ENCODE measurements around the gene ZNF580.

DNA sequence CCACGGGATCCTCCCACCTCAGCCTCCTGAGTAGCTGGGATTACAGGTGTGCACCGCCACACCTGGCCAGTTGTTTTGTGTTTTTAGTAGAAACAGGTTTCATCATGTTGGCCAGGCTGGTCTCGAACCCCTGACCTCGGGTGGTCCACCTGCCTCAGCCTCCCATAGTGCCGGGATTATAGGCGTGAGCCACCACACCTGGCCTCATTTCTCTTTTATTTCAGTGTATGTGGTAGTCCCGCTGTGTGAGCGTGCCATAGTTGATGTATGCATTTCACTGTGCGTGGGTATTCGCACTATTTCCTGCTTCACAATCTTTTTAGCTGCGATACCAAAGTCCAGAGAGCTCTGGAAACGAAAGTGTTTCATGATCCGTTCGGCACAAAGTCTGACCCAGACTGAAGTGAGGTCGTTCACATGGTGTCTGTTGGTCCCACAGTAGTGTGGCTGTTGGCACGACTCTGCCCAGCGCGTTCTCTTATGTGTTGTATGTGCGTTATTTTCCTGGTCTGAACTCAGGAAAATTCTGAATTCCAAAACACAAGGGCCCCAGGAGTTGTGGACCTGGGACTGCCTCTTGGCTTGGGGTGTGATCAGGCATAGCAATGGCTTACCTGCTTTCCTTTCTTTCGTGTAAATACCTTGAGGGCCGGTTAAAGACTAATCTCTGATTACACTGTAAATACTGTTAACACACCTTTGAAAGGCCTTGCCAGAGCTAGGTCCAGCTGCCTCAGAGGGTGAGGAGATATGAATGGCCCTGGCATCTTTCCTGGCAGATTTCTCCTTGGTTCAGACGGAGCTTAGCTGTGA, 42.9 kb downstream of the ZNF580 start:
- TF ChIP-seq, protein P1, sequence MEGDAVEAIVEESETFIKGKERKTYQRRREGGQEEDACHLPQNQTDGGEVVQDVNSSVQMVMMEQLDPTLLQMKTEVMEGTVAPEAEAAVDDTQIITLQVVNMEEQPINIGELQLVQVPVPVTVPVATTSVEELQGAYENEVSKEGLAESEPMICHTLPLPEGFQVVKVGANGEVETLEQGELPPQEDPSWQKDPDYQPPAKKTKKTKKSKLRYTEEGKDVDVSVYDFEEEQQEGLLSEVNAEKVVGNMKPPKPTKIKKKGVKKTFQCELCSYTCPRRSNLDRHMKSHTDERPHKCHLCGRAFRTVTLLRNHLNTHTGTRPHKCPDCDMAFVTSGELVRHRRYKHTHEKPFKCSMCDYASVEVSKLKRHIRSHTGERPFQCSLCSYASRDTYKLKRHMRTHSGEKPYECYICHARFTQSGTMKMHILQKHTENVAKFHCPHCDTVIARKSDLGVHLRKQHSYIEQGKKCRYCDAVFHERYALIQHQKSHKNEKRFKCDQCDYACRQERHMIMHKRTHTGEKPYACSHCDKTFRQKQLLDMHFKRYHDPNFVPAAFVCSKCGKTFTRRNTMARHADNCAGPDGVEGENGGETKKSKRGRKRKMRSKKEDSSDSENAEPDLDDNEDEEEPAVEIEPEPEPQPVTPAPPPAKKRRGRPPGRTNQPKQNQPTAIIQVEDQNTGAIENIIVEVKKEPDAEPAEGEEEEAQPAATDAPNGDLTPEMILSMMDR (optimal IDR thresholded peaks at IDR 0.05 in 1 of 3, IDR thresholded peaks at IDR 0.05 in 1 of 3, conservative IDR thresholded peaks at IDR 0.05 in 1 of 3; ENCODE audit: extremely low read depth in 1 of 3, insufficient read depth in 2 of 3, low read length in 3 of 3): no peak
- TF ChIP-seq EZH2 (IDR thresholded peaks at IDR 0.05; ENCODE audit: low read length): no peak
